HG03045 (cell line): ENCODE measurements around the gene TFRC.
"Not testable (repeated sequence)": the region's sequence is repeated elsewhere in the genome, so short reads cannot be mapped to it uniquely, and the experiment has no call there.

Experiments used
- ATAC-seq: cut with Tn5 transposase; IDR thresholded peaks from one replicate; pipeline ENCODE4 v1.9.1; 2021; ENCODE audit warnings: mild to moderate bottlenecking, moderate library complexity; ENCODE audit not compliant: unreplicated experiment

The TFRC gene

GRCh38 chr3:196007744-196008335, 74.0 kb downstream of the TFRC start:
- ATAC-seq: no peak

GRCh38 chr3:196005338-196005737, 76.6 kb downstream of the TFRC start:
- ATAC-seq: not testable (repeated sequence)

- ATAC-seq: not testable (repeated sequence)
Observed at GRCh38 chr3:196004359-196005052, 77.4 kb downstream of the TFRC start.

GRCh38 chr3:196003611-196004010, 78.3 kb downstream of the TFRC start:
- ATAC-seq: no peak

DNA sequence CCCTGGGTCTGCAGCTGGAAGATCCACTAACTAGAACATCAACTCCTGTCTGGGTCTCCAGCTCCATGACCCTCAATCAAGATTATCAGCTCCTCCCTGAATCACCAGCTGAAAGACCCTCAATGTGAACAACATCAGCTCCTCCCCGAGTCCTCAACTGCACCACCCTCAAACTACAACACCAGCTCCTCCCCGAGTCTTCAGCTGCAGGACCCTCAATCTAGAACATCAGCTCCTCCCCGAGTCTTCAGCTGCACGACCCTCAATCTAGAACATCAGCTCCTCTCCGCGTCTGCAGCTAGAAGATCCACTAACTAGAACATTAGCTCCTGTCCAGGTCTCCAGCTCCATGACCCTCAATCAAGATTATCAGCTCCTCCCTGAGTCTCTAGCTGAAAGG, 79.2 kb downstream of the TFRC start:
- ATAC-seq: not testable (repeated sequence)

DNA sequence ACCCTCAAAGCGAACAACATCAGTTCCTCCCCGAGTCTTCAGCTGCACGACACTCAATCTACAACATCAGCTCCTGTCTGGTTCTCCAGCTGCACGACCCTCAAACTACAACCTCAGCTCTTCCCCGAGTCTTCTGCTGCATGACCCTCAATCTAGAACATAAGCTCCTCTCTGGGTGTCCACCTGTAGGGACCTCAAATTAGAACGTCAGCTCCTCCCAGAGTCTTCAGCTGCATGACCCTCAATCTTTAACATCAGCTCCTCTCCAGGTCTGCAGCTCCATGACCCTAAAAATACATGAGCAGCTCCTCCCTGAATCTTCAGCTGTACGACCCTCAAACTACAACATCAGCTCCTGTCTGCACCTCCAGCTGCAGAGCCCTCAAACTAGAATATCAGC, 80.7 kb downstream of the TFRC start:
- not testable (repeated sequence) for ATAC-seq

DNA sequence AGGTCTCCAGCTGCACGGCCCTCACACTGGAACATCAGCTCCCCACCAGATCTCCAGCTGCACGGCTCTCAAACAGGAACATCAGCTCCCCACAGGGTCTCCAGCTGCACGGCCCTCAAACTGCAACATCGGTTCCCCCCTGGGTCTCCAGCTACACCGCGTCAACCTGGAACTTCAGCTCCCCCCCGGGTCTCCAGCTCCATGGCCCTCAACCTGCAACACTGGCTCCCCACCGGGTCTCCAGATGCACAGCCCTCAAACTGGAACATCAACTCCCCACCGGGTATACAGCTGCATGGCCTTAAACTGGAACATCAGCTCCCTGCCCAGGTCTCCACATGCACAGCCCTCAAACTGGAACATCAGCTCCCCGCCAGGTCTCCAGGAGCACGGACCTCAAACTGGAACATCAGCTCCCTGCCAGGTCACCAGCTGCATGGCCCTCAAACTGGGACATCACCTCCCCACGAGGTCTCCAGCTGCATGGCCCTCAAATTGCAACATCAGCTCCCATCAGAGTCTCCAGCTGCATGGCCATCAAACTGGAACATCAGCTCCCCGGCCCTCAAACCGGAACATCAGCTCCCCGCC, 81.4 kb downstream of the TFRC start:
- ATAC-seq: not testable (repeated sequence)

GRCh38 chr3:195999896-196000295, 82.0 kb downstream of the TFRC start:
- no peak for ATAC-seq
